Sigmoid colon (tissue), 7 donors: ENCODE measurements around the gene PIAS1. TPM values are rescaled to one million over a fixed set of nuclear protein-coding genes. Genes with fewer than 3 reads are reported as not detected.
"Not testable (repeated sequence)": the region's sequence is repeated elsewhere in the genome, so short reads cannot be mapped to it uniquely, and the experiment has no call there.

ENCODE experiments used
- DNase-seq: peaks from one replicate; pipeline ENCODE4 v3.0.0-alpha.2; 2019
- H3K27ac ChIP-seq, 4 donors: fragments of 200-600 bp; sonication (generic); one replicate each; pipeline ENCODE4 v1.5.1; 2016 to 2019; ENCODE audit warnings: mild to moderate bottlenecking in 1 of 4
- H3K27me3 ChIP-seq, 3 donors: fragments of 200-600 bp; sonication (generic); one replicate each; pipeline ENCODE4 v1.5.1; 2019; ENCODE audit warnings: mild to moderate bottlenecking in 1 of 3
- H3K36me3 ChIP-seq, 4 donors: fragments of 200-600 bp; sonication (generic); one replicate each; pipeline ENCODE4 v1.5.1; 2016 to 2019
- H3K4me1 ChIP-seq, 4 donors: fragments of 200-600 bp; sonication (generic); one replicate each; pipeline ENCODE4 v1.5.1; 2017 to 2019
- H3K4me3 ChIP-seq, 4 donors: fragments of 200-600 bp; sonication (generic); one replicate each; pipeline ENCODE4 v1.5.1; 2017 to 2019; ENCODE audit warnings: mild to moderate bottlenecking in 2 of 4, moderate library complexity in 1 of 4
- H3K9me3 ChIP-seq, 4 donors: fragments of 200-600 bp in 3 of 4; sonication (generic) in 3 of 4; one replicate each; pipeline versions ENCODE4 v1.5.1 to v1.6.1; 2013 to 2019
- EP300 ChIP-seq, 4 donors: sonication (generic); formaldehyde crosslinking; IDR thresholded peaks; one replicate each; pipeline ENCODE4 v1.6.1; 2017; ENCODE audit warnings: antibody characterized with exemption in 4 of 4
- POLR2A ChIP-seq, 2 donors: fragments of 450-650 bp; IDR thresholded peaks; one replicate each; pipeline ENCODE4 v1.6.1; 2016; ENCODE audit warnings: antibody characterized with exemption in 2 of 2, mild to moderate bottlenecking in 2 of 2, moderate library complexity in 2 of 2
- POLR2AphosphoS5 ChIP-seq, 4 donors: sonication (generic); formaldehyde crosslinking; IDR thresholded peaks; one replicate each; pipeline ENCODE4 v1.6.1; 2017; ENCODE audit warnings: antibody characterized with exemption in 4 of 4
- WGBS, 2 donors: extraction: QIAGEN DNeasy Blood & Tissue Kit; methylation state at CpG; one replicate each; pipeline ENCODE4 v1.1.7; 2013; 5-methylcytosine and 5-hydroxymethylcytosine counted together
- intact Hi-C: fragments of 100-400 bp; cut with DNase I; formaldehyde crosslinking; loops from one replicate; pipeline ENCODE4 v1.15.1; 2023
- polyA plus RNA-seq, 3 donors: library from polyadenylated mRNA; stranded (reverse); fragments of 200-250 nt; gene quantifications; one replicate each; pipeline ENCODE4 v1.2.3, GENCODE V29; 2013
- total RNA-seq, 4 donors: library from RNA; depleted of rRNA; stranded (reverse); fragments of >200 nt; gene quantifications; one replicate each; pipeline ENCODE4 v1.1.0, GENCODE V29; 2016
- TF ChIP-seq, protein P1 (sequence below), 4 experiments: fragments of 450-650 bp in 3 of 4; fragments of 200-600 bp in 1 of 4; IDR thresholded peaks; one replicate each; pipeline ENCODE4 v1.5.1; 2016 to 2019; ENCODE audit warnings: antibody characterized with exemption in 4 of 4, mild to moderate bottlenecking in 3 of 4, moderate library complexity in 2 of 4
- donor health status: healthy with polysubstance abuse.
- donor health status: Bipolar disorder and iron deficiency.
- donor health status: healthy.

Gene PIAS1
- total and polyA plus RNA-seq, 7 donors = 7.2 to 75.4 (median 55.9) TPM

DNA sequence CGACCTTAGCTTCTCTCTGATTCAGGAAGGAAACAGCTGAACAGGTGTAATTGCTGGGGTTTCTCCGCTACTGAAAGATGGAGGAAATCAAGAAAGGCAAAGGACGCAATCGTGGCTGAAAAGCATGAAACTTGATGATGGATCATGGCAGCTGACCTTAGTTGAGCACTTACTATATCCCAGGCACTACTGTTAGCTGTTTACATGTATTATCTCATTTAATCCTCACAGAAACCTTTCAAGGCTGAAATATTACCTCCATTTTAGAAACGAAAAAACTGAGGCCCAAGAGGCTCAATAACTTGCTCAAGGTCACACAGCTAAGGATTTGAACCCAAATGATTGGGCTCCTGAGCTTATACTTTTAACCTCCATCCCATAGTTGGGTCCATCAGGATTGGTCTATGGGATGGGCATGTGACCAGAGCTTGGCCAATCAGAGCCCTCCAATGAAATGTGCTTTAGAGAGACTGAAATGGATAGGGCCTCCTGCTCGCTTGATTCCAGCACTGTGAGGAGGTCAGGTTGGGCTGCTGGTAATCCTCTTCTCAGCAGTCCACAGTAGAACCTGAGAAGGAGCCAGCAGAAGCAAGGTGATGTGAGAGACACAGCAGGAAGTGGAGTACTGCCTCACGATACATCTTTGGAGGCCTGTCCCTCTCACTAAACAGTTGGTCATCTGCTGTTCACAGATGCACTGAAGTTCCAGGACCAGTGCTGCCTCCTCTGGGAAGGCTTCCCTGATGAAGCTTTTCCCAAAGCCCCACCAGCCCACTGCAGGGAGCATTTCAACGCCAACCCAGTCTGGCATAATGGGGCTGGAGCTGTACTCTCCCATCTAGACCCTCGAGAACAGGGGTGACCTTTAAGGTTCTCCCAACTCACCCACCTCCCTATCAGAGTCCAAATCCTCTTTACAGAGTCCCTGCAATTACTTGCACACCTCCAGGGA, 165.0 kb downstream of the PIAS1 start:
- no peaks in the 10 kb centered on the region for H3K27me3 ChIP-seq
- H3K4me1 ChIP-seq = no peaks in the 10 kb centered on the region
- DNase-seq = peak; percentile 43
- TF ChIP-seq, protein P1, sequence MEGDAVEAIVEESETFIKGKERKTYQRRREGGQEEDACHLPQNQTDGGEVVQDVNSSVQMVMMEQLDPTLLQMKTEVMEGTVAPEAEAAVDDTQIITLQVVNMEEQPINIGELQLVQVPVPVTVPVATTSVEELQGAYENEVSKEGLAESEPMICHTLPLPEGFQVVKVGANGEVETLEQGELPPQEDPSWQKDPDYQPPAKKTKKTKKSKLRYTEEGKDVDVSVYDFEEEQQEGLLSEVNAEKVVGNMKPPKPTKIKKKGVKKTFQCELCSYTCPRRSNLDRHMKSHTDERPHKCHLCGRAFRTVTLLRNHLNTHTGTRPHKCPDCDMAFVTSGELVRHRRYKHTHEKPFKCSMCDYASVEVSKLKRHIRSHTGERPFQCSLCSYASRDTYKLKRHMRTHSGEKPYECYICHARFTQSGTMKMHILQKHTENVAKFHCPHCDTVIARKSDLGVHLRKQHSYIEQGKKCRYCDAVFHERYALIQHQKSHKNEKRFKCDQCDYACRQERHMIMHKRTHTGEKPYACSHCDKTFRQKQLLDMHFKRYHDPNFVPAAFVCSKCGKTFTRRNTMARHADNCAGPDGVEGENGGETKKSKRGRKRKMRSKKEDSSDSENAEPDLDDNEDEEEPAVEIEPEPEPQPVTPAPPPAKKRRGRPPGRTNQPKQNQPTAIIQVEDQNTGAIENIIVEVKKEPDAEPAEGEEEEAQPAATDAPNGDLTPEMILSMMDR (IDR thresholded peaks at IDR 0.05) = no peak
- TF ChIP-seq EP300 (IDR thresholded peaks at IDR 0.05) (no peak), POLR2AphosphoS5 (IDR thresholded peaks at IDR 0.05) (no peak)
- intact Hi-C loops = loop anchor here (10.0 kb wide), 1 partner anchor 164 kb away; the partner anchor contains the start of gene PIAS1
- no peaks in the 10 kb centered on the region for H3K9me3 ChIP-seq
- peaks cover 0 to 20% (median 0%) of the 10 kb centered on the region in 4 donors for H3K36me3 ChIP-seq
- WGBS, 2 donors = 95 to 96% methylated on average over 9 of the region's 9 CpGs
- no peak overlapping the region for H3K4me3 ChIP-seq
- no peak overlapping the region for H3K27ac ChIP-seq

DNA sequence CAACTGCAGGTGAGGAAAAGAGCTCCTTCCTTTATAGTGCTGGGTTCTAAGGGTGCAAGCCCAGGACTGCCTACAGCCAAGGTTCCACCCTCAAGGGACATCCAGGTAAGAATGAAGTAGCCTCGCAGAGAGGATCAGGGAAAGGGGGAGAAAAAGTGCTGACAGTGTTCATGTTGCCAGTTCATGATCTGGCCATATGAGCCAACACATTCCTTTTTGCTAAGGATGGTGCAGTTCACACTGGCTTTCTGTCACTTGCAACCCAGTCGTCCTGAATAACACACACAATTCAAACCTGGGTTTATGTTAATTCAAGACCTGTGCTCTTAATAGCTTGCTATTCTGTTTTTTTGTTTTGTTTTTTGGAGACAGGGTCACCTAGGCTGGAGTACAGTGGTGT, 166.4 kb downstream of the PIAS1 start:
- Histone ChIP-seq H3K27ac (no peak overlapping the region), H3K36me3 (peaks cover 0 to 20% (median 0%) of the 10 kb centered on the region in 4 donors), H3K9me3 (no peaks in the 10 kb centered on the region), H3K4me1 (no peaks in the 10 kb centered on the region), H3K27me3 (no peaks in the 10 kb centered on the region), H3K4me3 (no peak overlapping the region)
- 96 to 99% methylated on average over 2 of the region's 2 CpGs for WGBS, 2 donors
- TF ChIP-seq POLR2AphosphoS5 (IDR thresholded peaks at IDR 0.05) (no peak), POLR2A (IDR thresholded peaks at IDR 0.05) (no peak), EP300 (IDR thresholded peaks at IDR 0.05) (no peak)
- TF ChIP-seq, protein P1 (IDR thresholded peaks at IDR 0.05) = no peak
- no peak for DNase-seq
- intact Hi-C loops = no loop called here

DNA sequence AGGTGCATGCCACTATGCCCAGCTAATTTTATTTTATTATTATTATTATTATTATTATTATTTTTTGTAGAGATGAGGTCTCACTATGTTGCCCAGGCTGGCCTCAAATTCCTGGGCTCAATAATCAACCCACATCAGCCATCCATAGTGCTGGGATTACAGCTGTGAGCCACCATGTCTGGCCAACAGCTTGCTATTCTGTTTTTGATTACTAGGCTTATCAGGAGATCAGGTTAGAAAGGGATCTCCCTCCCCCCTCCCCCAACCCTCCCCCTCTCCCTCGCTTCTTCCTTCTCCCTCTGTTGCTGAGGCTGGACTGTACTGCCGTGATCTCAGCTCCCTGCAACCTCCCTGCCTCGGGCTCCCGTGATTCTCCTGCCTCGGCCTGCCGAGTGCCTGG, 166.9 kb downstream of the PIAS1 start:
- no peaks in the 10 kb centered on the region for H3K27me3 ChIP-seq
- no peak for TF ChIP-seq POLR2AphosphoS5 (IDR thresholded peaks at IDR 0.05)
- TF ChIP-seq EP300 (IDR thresholded peaks at IDR 0.05) = no peak
- TF ChIP-seq POLR2A (IDR thresholded peaks at IDR 0.05) = no peak
- intact Hi-C loops = no loop called here
- no peak overlapping the region for H3K4me3 ChIP-seq
- H3K4me1 ChIP-seq = no peaks in the 10 kb centered on the region
- H3K9me3 ChIP-seq = no peaks in the 10 kb centered on the region
- no peak overlapping the region for H3K27ac ChIP-seq
- H3K36me3 ChIP-seq = peaks cover 0 to 20% (median 0%) of the 10 kb centered on the region in 4 donors
- 96 to 98% methylated on average over 6 of the region's 6 CpGs for WGBS, 2 donors
- peak; percentile 6 for DNase-seq

DNA sequence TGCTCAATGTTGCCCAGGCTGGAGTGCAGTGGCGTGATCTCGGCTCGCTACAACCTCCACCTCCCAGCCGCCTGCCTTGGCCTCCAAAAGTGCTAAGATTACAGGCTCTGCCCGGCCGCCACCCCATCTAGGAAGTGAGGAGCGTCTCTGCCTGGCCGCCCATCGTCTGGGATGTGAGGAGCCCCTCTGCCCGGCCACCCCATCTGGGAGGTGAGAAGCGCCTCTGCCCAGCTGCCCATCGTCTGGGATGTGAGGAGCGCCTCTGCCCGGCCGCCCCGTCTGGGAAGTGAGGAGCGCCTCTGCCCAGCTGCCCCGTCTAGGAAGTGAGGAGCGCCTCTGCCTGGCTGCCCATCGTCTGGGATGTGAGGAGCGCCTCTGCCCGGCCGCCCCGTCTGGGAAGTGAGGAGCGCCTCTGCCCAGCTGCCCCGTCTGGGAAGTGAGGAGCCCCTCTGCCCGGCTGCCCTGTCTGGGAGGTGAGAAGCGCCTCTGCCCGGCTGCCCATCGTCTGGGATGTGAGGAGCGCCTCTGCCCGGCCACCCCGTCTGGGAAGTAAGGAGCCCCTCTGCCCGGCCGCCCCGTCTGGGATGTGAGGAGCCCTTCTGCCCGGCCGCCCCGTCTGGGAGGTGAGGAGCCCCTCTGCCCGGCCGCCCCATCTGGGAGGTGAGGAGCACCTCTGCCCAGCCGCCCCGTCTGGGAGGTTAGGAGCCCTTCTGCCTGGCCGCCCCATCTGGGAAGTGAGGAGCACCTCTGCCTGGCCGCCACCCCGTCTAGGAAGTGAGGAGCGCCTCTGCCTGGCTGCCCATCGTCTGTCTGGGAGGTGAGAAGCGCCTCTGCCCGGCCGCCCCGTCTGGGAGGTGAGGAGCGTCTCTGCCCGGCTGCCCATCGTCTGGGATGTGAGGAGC, 167.7 kb downstream of the PIAS1 start:
- intact Hi-C loops = not testable (repeated sequence)
- DNase-seq = peak; percentile 57

DNA sequence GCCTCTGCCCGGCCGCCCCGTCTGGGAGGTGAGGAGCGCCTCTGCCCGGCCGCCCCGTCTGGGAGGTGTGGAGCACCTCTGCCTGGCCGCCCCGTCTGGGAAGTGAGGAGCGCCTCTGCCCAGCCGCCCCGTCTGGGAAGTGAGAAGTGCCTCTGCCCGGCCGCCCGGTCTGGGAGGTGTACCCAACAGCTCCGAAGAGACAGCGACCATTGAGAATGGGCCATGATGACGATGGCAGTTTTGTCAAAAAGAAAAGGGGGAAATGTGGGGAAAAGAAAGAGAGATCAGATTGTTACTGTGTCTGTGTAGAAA, 168.3 kb downstream of the PIAS1 start:
- H3K27me3 ChIP-seq, intact Hi-C loops, H3K36me3 ChIP-seq, H3K4me3 ChIP-seq, DNase-seq, H3K4me1 ChIP-seq, H3K9me3 ChIP-seq, H3K27ac ChIP-seq: not testable (repeated sequence)
- WGBS, 2 donors = 92 to 95% methylated on average over 18 of the region's 18 CpGs

More for the DNA sequence above, 167.7 kb downstream of the PIAS1 start:
- not testable (repeated sequence) for H3K9me3 ChIP-seq, H3K27ac ChIP-seq, H3K27me3 ChIP-seq, H3K4me3 ChIP-seq, H3K4me1 ChIP-seq
- WGBS, 2 donors = 88 to 92% methylated on average over 55 of the region's 55 CpGs
- peaks cover 0 to 12% (median 0%) of the 10 kb centered on the region in 4 donors for H3K36me3 ChIP-seq

DNA sequence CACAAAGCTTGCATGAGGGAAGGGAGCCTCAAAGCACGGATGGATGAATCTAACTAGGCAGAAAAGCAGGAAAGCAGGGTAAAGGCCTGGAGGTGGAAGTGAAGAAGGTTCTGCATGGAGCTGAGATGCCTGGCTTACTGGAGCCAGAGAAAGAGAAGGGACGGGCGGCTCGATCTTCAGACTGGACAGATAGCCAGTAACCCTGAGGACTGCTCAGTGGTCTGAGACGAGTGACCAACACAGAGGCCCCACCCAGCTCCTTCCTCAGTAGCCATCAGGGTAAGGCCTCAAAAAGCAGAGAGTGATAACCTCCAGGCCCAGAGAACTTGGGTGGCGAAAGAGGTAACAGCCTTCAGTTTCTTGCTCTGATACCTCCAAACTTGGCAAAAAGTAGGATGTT, 169.1 kb downstream of the PIAS1 start:
- intact Hi-C loops = no loop called here
- Histone ChIP-seq H3K36me3 (no peaks in the 10 kb centered on the region), H3K4me1 (peaks cover 0 to 10% (median 7%) of the 10 kb centered on the region in 4 donors), H3K9me3 (no peaks in the 10 kb centered on the region), H3K27ac (no peak overlapping the region), H3K4me3 (no peak overlapping the region), H3K27me3 (no peaks in the 10 kb centered on the region)
- DNase-seq = no peak
- TF ChIP-seq POLR2A (IDR thresholded peaks at IDR 0.05) (no peak), POLR2AphosphoS5 (IDR thresholded peaks at IDR 0.05) (no peak), EP300 (IDR thresholded peaks at IDR 0.05) (no peak)
- TF ChIP-seq, protein P1 (IDR thresholded peaks at IDR 0.05) = no peak
- 93 to 97% methylated on average over 6 of the region's 6 CpGs for WGBS, 2 donors
